ENCODE data around the gene EPGN.

DNA sequence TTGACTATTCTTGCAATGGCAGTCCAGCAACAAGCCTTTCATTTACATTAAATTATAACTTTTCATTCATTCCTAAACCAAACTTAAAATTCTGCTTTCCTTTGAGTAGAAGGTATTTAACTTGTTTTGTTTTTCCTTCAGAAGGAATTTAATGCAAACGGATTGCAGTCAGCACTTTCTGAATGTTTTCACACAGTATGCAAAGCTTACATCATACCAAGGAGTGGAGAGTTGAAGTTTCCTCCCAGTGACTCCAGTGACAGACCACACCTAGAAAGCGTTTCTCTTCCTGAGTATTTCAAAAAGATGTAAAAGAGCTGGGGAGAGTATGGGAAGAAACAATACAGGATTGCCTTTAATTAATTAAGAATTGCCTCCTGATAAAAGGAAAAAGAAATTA, 8.1 kb downstream of the EPGN start:
- no peak for TF ChIP-seq CTCF (conservative IDR thresholded peaks at IDR 0.05; ENCODE audit: low read depth, low read length)
- TF ChIP-seq EZH2 (IDR thresholded peaks at IDR 0.05; ENCODE audit: borderline replicate concordance, low read depth, low read length, poor library complexity, severe bottlenecking): no peak
